ENCODE results near the gene DNM3. TPM values are rescaled to one million over a fixed set of nuclear protein-coding genes. Genes with fewer than 3 reads are reported as not detected.

The DNM3 gene
- total RNA-seq, 1 donor from 2014 or later, result 2.7 TPM

- Histone ChIP-seq H3K36me3 (ENCODE audit: control insufficient read depth, insufficient read depth, low read length) (no peaks in the 10 kb centered on the region), H3K4me3 (ENCODE audit: low read depth, low read length) (no peak overlapping the region), H3K27me3 (ENCODE audit: control insufficient read depth, insufficient read depth, low read length) (no peaks in the 10 kb centered on the region)
- DNase-seq (ENCODE audit: low read depth), result no peak
- TF ChIP-seq CTCF (IDR thresholded peaks at IDR 0.05; ENCODE audit: insufficient read depth, low read length, poor library complexity, severe bottlenecking), result no peak
Measured at GRCh38 chr1:172338295-172338735, 497.0 kb downstream of the DNM3 start.

GRCh38 chr1:172339842-172340241 lies 498.5 kb downstream of the DNM3 start:
- Histone ChIP-seq H3K4me3 (ENCODE audit: low read depth, low read length) (no peak overlapping the region), H3K27me3 (ENCODE audit: control insufficient read depth, insufficient read depth, low read length) (no peaks in the 10 kb centered on the region), H3K36me3 (ENCODE audit: control insufficient read depth, insufficient read depth, low read length) (no peaks in the 10 kb centered on the region)
- TF ChIP-seq CTCF (IDR thresholded peaks at IDR 0.05; ENCODE audit: insufficient read depth, low read length, poor library complexity, severe bottlenecking), result no peak
- no peak for DNase-seq (ENCODE audit: low read depth)

- TF ChIP-seq CTCF (IDR thresholded peaks at IDR 0.05; ENCODE audit: insufficient read depth, low read length, poor library complexity, severe bottlenecking), result no peak
- Histone ChIP-seq H3K4me3 (ENCODE audit: low read depth, low read length) (no peak overlapping the region), H3K36me3 (ENCODE audit: control insufficient read depth, insufficient read depth, low read length) (no peaks in the 10 kb centered on the region), H3K27me3 (ENCODE audit: control insufficient read depth, insufficient read depth, low read length) (no peaks in the 10 kb centered on the region)
- no peak for DNase-seq (ENCODE audit: low read depth)
Measured at GRCh38 chr1:172340520-172340919, 499.2 kb downstream of the DNM3 start.

DNA sequence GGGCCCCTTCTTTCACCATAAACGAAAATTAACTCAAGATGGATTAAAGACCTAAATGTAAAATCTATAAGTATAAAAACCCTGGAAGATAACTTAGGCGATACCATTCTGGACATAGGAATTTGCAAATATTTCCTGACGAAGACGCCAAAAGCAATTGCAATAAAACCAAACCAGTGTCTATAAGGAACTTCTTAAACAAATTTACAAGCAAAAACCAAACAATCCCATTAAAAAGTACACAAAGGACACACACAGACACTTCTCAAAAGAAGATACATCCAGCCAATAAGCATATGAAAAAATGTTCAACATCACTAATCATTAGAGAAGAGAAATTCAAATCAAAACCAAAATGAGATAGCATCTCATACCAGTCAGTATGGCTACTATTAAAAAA lies 500.4 kb downstream of the DNM3 start:
- DNase-seq (ENCODE audit: low read depth), result no peak
- H3K36me3 ChIP-seq (ENCODE audit: control insufficient read depth, insufficient read depth, low read length), result no peaks in the 10 kb centered on the region

DNA sequence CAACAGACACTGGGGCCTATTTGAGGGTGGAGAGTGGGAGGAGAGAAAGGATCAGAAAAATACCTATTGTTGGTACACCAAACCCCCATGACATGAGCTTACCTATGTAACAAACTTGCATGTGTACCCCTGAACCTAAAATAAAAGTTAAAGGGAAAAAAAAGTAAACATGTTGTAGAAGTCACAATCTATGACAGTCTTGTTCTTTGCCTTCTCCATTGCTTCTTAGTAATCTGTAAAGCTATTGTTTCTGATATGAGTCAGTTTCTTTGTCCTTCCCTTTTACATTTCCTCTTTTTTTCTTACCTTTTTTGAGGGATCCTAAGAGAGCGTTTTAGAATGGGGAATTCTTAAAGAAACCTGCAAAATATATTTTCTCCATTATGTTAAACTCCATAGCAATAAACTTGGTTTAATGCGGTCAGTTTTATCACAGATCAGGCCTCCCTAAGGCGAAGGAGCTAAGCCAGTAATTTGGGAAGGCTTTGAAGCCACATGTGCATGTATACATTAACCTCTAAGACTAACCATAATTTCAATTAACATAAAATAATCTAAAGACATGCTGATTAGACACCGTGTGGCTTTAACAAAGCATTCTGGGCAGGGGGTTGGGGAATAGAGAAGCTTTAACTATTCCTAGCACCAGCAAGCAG lies 501.4 kb downstream of the DNM3 start:
- no peak for DNase-seq (ENCODE audit: low read depth)
- TF ChIP-seq CTCF (IDR thresholded peaks at IDR 0.05; ENCODE audit: insufficient read depth, low read length, poor library complexity, severe bottlenecking), result no peak
- no peaks in the 10 kb centered on the region for H3K27me3 ChIP-seq (ENCODE audit: control insufficient read depth, insufficient read depth, low read length)
- no peak overlapping the region for H3K4me3 ChIP-seq (ENCODE audit: low read depth, low read length)
- H3K36me3 ChIP-seq (ENCODE audit: control insufficient read depth, insufficient read depth, low read length), result no peaks in the 10 kb centered on the region

More for the DNA sequence above, 500.4 kb downstream of the DNM3 start:
- no peak overlapping the region for H3K4me3 ChIP-seq (ENCODE audit: low read depth, low read length)
- no peaks in the 10 kb centered on the region for H3K27me3 ChIP-seq (ENCODE audit: control insufficient read depth, insufficient read depth, low read length)
- TF ChIP-seq CTCF (IDR thresholded peaks at IDR 0.05; ENCODE audit: insufficient read depth, low read length, poor library complexity, severe bottlenecking), result no peak
